GM19023 (cell line): ENCODE results near the gene GPRASP3.

Experiments used
- ATAC-seq: cut with Tn5 transposase; IDR thresholded peaks from one replicate; pipeline ENCODE4 v1.9.1; 2021; ENCODE audit warnings: mild to moderate bottlenecking, moderate library complexity; ENCODE audit not compliant: unreplicated experiment

Gene GPRASP3

DNA sequence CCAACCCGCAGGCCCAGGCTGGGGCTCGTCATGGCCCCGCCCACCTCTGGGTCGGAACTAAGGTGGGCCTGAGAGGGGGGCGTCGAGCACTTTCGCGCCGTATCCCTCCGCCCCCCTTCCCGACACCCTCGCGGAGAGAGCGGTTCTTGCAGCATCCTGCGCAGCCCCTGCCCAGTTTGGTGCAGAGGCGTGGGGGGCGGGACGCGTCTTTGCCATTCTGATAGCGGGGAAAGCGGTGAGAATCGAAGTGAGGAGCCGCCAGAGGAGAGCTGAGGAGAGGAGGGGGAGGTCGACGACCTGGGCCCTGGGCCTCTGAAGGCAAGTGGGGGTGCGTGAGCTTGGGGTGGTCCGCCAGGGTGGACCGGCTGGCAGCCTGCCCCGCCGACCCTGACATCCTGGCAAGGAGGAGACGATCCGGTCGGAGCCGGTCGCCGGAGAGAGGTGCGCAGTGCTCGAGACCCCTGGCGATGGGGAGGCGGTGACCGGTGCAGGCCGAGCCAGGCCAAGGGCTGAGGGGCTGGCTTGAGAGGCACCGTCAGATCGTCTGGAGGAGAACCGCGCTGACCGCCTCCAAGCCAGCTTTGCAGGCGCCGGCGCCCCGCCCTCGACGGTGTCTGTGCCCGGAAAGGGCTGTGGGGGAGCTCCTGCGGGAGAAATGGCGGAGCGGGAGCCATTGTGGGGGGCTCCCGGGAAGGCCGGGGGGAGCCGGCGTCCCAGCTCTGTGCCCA is 25.5 kb downstream of the GPRASP3 start:
- ATAC-seq: no peak

GRCh38 chrX:102765217-102765616 is 44.7 kb downstream of the GPRASP3 start:
- no peak for ATAC-seq

DNA sequence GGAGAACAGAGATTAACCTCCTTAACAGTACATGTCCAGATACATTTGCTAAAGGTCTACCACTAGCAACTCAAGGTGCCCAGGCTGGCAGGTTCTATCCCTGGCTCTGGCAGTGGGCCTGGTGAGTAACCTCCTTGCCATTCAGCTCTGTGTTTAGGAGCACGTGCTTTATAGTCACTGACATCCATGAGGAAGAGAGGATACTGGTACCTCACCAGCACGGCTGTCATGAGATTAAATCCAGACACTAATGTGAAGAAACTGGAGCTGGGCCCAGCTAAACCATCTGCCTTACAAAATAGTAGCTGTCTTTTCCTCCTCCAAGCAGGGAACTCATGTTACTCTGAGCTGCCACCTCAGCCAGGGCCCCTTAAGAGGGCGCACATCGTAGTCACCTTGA is 45.3 kb downstream of the GPRASP3 start:
- no peak for ATAC-seq

GRCh38 chrX:102767287-102767686 is 46.7 kb downstream of the GPRASP3 start:
- no peak for ATAC-seq

GRCh38 chrX:102768987-102769761 is 48.6 kb downstream of the GPRASP3 start:
- peak; percentile 94 for ATAC-seq
